ENCODE measurements around the gene POLE4. TPM values are rescaled to one million over a fixed set of nuclear protein-coding genes. Genes with fewer than 3 reads are reported as not detected.

Gene POLE4
- total RNA-seq, 2 experiments from 2014 or later = 69.7 to 76.5 TPM

DNA sequence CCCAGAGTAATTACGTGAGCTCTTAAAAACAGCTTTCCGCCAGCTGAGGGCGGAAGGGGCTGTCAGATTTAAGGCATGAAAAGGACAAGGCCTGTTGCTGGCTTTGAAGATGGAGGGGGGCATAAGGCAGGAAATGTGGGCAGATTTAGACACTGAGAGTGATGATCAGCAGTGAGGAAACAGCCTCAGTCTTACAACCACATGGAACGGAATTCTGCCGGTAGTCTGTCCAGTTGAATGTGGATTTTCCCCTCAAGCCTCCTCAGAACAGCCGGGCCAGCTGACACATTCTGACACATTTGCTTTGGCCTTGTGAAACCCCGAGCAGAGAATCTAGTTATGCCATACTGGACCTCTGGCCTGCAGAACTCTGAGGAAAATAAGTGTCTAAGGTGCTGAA is 16.6 kb downstream of the POLE4 start:
- CTCF ChIA-PET = interaction anchor here (0.7 kb wide), 2 partner anchors 14 to 38 kb away, joined by 3 to 4 read pairs; no protein-coding TSS in a partner anchor
- no peak for DNase-seq
- no peak overlapping the region for H3K4me3 Mint-ChIP-seq
- no peak overlapping the region for H3K27ac Mint-ChIP-seq
- no peaks in the 10 kb centered on the region for H3K9me3 Mint-ChIP-seq
- H3K4me1 Mint-ChIP-seq (ENCODE audit: low read depth) = peaks cover 7% of the 10 kb centered on the region
- H3K36me3 Mint-ChIP-seq (ENCODE audit: low read depth) = peaks cover 9% of the 10 kb centered on the region
- no peaks in the 10 kb centered on the region for H3K27me3 Mint-ChIP-seq (ENCODE audit: low read depth)
- intact Hi-C loops (cut with micrococcal nuclease) = no loop called here

DNA sequence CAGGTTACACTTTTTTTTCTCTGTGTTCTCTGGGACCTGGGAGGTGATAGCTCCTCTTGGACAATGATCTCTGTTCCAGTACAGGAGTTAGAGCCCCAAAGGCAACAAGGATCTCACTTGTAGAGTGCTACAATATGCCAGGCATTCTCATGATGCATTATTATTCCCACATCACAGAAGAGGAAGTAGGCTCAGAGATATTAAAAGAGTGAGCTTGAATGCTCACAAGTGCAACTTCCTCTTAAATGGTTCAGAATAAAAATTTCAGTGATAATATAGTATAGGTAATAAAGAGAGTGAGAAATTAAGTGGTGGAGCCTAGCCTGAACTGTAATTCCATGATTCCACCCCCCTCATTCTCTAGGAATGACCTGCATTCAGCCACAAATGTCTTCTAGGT is 21.4 kb downstream of the POLE4 start:
- intact Hi-C loops (cut with micrococcal nuclease) = no loop called here
- Mint-ChIP-seq H3K27ac (no peak overlapping the region), H3K9me3 (no peaks in the 10 kb centered on the region), H3K27me3 (ENCODE audit: low read depth) (no peaks in the 10 kb centered on the region), H3K4me1 (ENCODE audit: low read depth) (peaks cover 7% of the 10 kb centered on the region), H3K4me3 (no peak overlapping the region), H3K36me3 (ENCODE audit: low read depth) (peaks cover 13% of the 10 kb centered on the region)
- CTCF ChIA-PET = interaction anchor here (1.3 kb wide), 1 partner anchor 61 kb away, joined by 3 read pairs; no protein-coding TSS in a partner anchor
- no peak for DNase-seq

DNA sequence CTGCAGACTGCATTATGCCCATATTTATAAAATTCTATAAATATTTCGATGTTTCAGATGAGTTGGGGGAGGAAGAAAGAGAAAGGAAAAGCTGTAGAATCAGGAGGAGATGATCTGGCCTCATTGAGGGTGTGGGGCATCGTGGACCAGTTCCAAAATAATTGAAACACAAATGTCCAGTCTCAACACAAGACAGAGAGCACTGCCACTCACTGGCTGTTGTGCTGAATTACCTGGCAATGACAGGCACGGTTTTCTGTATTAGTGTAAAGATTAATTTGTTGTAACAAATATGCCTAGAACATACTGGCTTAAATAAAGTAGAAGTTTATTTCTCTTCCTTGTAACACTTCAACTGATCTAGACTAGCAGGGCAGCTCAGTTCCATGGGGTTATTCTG is 24.1 kb downstream of the POLE4 start:
- H3K27me3 Mint-ChIP-seq (ENCODE audit: low read depth) = no peaks in the 10 kb centered on the region
- H3K27ac Mint-ChIP-seq = no peak overlapping the region
- H3K4me1 Mint-ChIP-seq (ENCODE audit: low read depth) = peaks cover 7% of the 10 kb centered on the region
- CTCF ChIA-PET = interaction anchor here (1.0 kb wide), 1 partner anchor 63 kb away, joined by 3 read pairs; no protein-coding TSS in a partner anchor
- no peak for DNase-seq
- H3K36me3 Mint-ChIP-seq (ENCODE audit: low read depth) = peaks cover 23% of the 10 kb centered on the region
- intact Hi-C loops (cut with micrococcal nuclease) = loop anchor here (2.0 kb wide), 1 partner anchor 64 kb away; no protein-coding TSS in a partner anchor
- peaks cover 3% of the 10 kb centered on the region for H3K9me3 Mint-ChIP-seq
- H3K4me3 Mint-ChIP-seq = no peak overlapping the region

DNA sequence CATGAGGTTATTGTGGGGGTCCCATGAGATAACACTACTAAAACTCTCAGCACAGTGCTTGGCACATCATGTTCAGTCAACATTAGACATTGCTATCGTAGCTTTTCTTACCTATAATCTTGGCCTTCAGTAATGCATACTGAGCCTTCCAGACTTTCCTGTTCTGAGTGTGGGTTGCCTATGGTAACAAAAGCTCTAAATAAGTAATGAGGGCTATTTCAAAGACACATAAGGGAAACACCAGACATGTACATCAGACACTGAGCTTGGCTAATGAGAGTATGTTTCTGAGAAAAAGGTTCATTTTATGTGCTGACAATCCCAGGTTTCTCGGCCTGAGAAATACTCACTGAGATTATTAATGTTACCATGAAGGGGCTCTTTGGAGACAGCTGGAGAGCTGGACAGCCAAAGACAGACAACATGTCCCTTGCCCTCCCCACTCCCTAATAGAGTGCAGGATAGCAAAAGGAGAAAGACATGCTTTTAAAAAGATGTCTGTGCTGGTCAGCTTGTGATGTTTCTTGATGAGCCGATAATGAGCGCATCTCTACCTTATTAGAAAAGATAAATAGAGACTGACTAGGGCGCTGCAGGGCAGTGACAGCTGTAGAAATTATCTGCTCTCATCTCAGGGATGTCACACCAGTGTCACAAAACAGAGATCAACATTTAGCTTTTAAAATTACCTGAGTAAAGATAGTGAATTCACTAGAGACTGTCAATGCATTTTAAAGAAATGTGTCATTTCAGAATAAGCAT is 25.4 kb downstream of the POLE4 start:
- no peak for DNase-seq
- no peak overlapping the region for H3K4me3 Mint-ChIP-seq
- peaks cover 4% of the 10 kb centered on the region for H3K4me1 Mint-ChIP-seq (ENCODE audit: low read depth)
- no peak overlapping the region for H3K27ac Mint-ChIP-seq
- H3K9me3 Mint-ChIP-seq = peaks cover 5% of the 10 kb centered on the region
- peaks cover 20% of the 10 kb centered on the region for H3K36me3 Mint-ChIP-seq (ENCODE audit: low read depth)
- intact Hi-C loops (cut with micrococcal nuclease) = loop anchor here (2.0 kb wide), 1 partner anchor 65 kb away; no protein-coding TSS in a partner anchor
- H3K27me3 Mint-ChIP-seq (ENCODE audit: low read depth) = no peaks in the 10 kb centered on the region
- CTCF ChIA-PET = interaction anchor here (1.0 kb wide), 1 partner anchor 65 kb away, joined by 3 read pairs; no protein-coding TSS in a partner anchor

DNA sequence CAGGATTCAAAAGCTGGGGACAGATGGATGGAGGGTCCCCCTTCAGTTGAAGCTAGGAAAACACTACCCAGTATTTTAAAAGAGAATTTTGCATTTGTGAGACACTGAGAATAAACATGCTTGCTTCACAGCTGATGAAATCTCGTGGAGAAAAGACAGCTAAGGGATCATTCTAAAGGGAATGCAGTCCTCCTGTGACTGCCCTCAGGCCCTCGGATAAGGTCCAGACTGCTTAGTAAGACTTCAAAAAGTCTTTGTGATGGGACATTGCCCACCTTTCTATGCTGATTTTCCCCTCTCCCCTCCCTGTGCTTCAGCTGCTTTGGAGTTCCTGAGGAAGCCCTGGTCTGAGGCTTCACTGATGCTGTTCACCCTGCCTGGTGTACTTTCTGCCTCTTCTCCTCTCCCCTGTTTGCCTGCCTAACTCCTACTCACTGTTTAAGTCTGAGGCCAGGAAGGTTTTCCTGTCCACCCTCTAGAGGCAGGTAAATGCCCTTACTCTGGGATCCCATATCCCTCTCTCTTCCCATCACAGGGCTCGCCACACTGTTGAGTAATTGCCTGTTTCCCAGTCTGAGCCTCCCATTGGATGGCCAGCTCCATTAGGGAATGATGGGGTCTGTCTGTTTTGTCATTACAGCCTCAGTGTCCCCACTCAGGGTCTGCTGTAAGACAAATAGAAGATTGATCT is 26.6 kb downstream of the POLE4 start:
- no peak for DNase-seq
- no peaks in the 10 kb centered on the region for H3K27me3 Mint-ChIP-seq (ENCODE audit: low read depth)
- no peaks in the 10 kb centered on the region for H3K4me1 Mint-ChIP-seq (ENCODE audit: low read depth)
- H3K36me3 Mint-ChIP-seq (ENCODE audit: low read depth) = peaks cover 20% of the 10 kb centered on the region
- no peak overlapping the region for H3K4me3 Mint-ChIP-seq
- CTCF ChIA-PET = no interaction called here
- H3K9me3 Mint-ChIP-seq = peaks cover 5% of the 10 kb centered on the region
- intact Hi-C loops (cut with micrococcal nuclease) = no loop called here
- H3K27ac Mint-ChIP-seq = no peak overlapping the region

DNA sequence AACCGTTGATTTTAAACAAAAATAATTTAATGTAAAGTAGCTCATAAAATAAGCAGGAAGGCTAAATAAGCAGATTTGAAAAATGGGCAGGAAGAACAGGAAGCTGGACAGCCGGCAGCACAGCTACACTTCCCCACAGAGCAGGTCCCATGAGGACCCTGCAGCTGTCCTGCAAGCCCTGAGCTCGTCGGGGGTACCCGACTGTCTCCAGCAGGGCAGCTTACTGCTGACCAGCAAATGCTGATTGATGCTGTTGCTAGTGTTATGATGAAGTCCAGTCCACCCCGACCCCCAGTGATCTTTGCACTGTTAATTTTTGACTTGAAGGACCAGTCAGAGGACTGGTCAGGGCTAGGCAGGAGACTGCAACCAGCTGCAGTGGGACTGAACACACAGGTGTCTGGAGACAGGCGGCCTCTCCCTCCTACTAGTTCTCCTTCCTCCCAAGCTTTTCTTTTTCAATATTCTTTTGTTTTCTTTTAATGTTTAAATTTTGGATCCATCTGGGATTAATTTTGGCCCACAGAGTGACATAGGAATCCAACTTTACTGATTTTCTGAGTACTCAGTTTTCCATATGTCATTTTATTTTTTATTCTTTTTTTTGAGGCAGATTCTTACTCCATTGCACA is 27.7 kb downstream of the POLE4 start:
- CTCF ChIA-PET = no interaction called here
- no peak for DNase-seq
- intact Hi-C loops (cut with micrococcal nuclease) = no loop called here
- H3K36me3 Mint-ChIP-seq (ENCODE audit: low read depth) = peaks cover 16% of the 10 kb centered on the region
- no peak overlapping the region for H3K4me3 Mint-ChIP-seq
- H3K27me3 Mint-ChIP-seq (ENCODE audit: low read depth) = no peaks in the 10 kb centered on the region
- H3K27ac Mint-ChIP-seq = no peak overlapping the region
- H3K4me1 Mint-ChIP-seq (ENCODE audit: low read depth) = no peaks in the 10 kb centered on the region
- H3K9me3 Mint-ChIP-seq = peaks cover 5% of the 10 kb centered on the region

DNA sequence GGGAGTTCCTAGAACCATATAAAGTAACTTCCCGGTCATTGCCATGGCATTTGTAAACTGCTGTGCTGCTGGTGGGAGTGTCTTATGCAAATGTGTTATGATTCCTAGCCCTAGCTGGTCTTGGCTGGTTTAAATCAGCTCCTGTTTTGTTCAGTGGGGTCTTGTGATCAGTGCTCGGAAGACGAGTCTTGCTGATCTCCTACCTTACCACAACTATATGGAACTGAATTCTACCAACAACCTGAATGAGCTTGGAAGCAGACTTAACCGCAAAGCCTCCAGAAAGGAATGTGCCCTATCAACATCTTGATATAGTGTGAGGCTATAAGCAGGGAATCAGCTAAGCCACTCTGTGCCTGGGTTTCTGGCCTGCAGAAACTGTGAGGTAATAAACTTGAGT is 33.5 kb downstream of the POLE4 start:
- Mint-ChIP-seq H3K4me3 (no peak overlapping the region), H3K27ac (no peak overlapping the region), H3K36me3 (ENCODE audit: low read depth) (no peaks in the 10 kb centered on the region), H3K27me3 (ENCODE audit: low read depth) (no peaks in the 10 kb centered on the region), H3K4me1 (ENCODE audit: low read depth) (no peaks in the 10 kb centered on the region), H3K9me3 (peaks cover 4% of the 10 kb centered on the region)
- CTCF ChIA-PET = interaction anchor here (0.6 to 0.7 kb wide), 2 partner anchors 34 to 168 kb away, joined by 3 read pairs; no protein-coding TSS in a partner anchor
- DNase-seq = no peak
- intact Hi-C loops (cut with micrococcal nuclease) = no loop called here

DNA sequence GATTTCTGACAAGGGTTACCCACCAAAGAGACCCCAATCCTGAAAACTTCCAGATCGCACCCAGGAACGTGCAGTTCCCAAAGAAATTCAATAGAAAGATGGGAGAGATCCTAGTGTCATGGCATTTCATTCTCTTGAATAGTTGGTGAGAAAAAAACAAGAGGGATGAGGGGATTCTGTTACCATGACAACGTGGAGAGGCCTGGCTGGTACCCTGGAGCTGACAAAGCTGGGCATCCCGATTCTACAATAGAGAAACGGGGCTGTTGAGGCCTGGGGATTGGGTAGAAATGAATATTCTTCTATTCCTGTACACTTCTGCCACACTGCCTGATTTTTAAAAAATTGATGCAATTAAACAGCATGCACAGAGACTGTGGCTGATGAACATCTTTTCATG is 41.0 kb downstream of the POLE4 start:
- Mint-ChIP-seq H3K27ac (no peak overlapping the region), H3K4me3 (no peak overlapping the region), H3K36me3 (ENCODE audit: low read depth) (peaks cover 10% of the 10 kb centered on the region), H3K9me3 (no peaks in the 10 kb centered on the region), H3K4me1 (ENCODE audit: low read depth) (no peaks in the 10 kb centered on the region), H3K27me3 (ENCODE audit: low read depth) (no peaks in the 10 kb centered on the region)
- DNase-seq = no peak
- CTCF ChIA-PET = no interaction called here
- intact Hi-C loops (cut with micrococcal nuclease) = no loop called here

DNA sequence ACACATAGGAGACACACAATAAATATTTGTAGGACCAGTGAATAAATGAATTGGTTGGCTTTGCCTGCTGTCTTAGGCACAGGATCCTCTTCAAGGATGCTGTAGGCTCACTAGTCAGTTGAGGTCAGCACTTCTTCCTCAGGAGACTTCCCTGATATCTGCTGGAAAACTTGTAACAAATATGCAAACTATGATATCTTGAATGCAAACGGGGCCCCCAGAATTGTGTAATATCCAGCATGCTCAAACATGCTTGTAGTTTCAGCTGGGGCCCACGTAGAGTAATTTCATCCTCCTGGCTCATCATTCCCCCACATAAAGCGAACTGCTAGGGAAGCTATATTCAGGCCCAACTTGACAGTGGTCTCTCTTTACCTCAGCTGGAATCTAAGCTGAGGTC is 43.6 kb downstream of the POLE4 start:
- no peak overlapping the region for H3K4me3 Mint-ChIP-seq
- intact Hi-C loops (cut with micrococcal nuclease) = no loop called here
- no peaks in the 10 kb centered on the region for H3K27me3 Mint-ChIP-seq (ENCODE audit: low read depth)
- H3K27ac Mint-ChIP-seq = no peak overlapping the region
- no peak for DNase-seq
- no peaks in the 10 kb centered on the region for H3K9me3 Mint-ChIP-seq
- no peaks in the 10 kb centered on the region for H3K4me1 Mint-ChIP-seq (ENCODE audit: low read depth)
- H3K36me3 Mint-ChIP-seq (ENCODE audit: low read depth) = peaks cover 15% of the 10 kb centered on the region
- CTCF ChIA-PET = no interaction called here

DNA sequence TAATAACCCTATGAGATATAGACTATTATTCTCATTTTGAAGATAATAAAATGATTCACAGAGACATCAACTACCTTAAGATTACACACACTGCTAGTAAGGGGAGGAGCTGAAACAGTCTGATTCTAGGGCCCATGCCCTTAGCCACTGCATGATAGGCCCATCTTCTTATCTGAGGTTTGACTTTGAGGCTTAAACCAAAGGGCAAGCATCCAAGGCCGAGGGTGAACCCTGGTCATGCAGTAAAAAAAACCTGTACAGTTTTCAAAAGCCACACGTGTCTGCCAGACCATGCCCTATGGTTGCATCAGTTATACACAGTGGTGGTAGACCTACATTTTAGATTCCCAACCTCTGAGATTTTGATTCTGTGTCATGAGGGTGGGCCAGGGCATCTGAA is 44.8 kb downstream of the POLE4 start:
- no peak overlapping the region for H3K4me3 Mint-ChIP-seq
- H3K9me3 Mint-ChIP-seq = no peaks in the 10 kb centered on the region
- H3K27me3 Mint-ChIP-seq (ENCODE audit: low read depth) = no peaks in the 10 kb centered on the region
- CTCF ChIA-PET = no interaction called here
- H3K4me1 Mint-ChIP-seq (ENCODE audit: low read depth) = no peaks in the 10 kb centered on the region
- peaks cover 8% of the 10 kb centered on the region for H3K36me3 Mint-ChIP-seq (ENCODE audit: low read depth)
- no peak overlapping the region for H3K27ac Mint-ChIP-seq
- intact Hi-C loops (cut with micrococcal nuclease) = no loop called here
- no peak for DNase-seq

DNA sequence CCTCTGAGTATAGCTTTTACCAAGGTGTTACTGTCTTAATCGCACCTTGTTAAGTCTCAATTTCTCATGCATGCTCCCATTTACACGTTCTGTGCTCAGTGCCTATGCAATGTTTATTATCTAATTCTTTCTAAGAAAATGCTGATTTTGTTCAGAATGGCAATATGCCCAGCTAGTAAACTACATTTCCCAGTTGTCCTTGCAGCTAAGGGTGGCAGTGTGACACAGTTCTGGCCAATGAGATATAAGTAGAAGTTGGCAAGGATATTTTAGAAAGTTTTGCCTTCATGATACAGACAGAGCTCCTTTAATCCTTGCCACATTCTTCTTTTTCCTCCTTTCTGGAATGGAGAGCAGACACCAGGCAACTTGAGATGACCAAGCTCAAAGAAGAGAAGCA is 45.3 kb downstream of the POLE4 start:
- Mint-ChIP-seq H3K36me3 (ENCODE audit: low read depth) (peaks cover 5% of the 10 kb centered on the region), H3K4me1 (ENCODE audit: low read depth) (no peaks in the 10 kb centered on the region), H3K4me3 (no peak overlapping the region), H3K27ac (no peak overlapping the region), H3K9me3 (no peaks in the 10 kb centered on the region), H3K27me3 (ENCODE audit: low read depth) (no peaks in the 10 kb centered on the region)
- CTCF ChIA-PET = no interaction called here
- intact Hi-C loops (cut with micrococcal nuclease) = no loop called here
- DNase-seq = no peak

DNA sequence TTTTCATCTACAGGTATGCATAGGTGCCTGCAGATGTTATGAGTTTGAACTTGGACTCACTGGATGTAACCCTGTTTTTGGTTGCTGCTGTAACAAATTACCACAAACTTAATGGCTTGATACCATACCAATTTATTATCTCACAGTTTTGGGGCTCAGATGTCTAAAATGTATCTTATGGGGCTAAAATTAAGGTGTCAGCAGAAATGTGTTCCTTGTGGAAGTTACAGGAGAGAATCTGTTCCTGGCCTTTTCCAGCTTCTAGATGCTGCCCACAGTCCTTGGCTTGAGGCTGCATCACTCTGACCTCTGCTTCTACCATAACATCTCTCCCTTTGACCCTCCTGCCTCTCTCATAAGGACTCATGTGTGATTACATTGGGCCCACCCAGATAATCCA is 47.6 kb downstream of the POLE4 start:
- H3K9me3 Mint-ChIP-seq = no peaks in the 10 kb centered on the region
- H3K36me3 Mint-ChIP-seq (ENCODE audit: low read depth) = peaks cover 5% of the 10 kb centered on the region
- H3K27ac Mint-ChIP-seq = no peak overlapping the region
- CTCF ChIA-PET = no interaction called here
- H3K4me3 Mint-ChIP-seq = no peak overlapping the region
- H3K4me1 Mint-ChIP-seq (ENCODE audit: low read depth) = no peaks in the 10 kb centered on the region
- intact Hi-C loops (cut with micrococcal nuclease) = no loop called here
- H3K27me3 Mint-ChIP-seq (ENCODE audit: low read depth) = no peaks in the 10 kb centered on the region
- DNase-seq = no peak
